Stimulated activated naive B cell treated with anti-CD40 and anti-IgM and Interleukin-4, amounts not matched to agents 10 μg/mL and 1 μg/mL and 100 μg/mL, for 72 hours (primary cell): ENCODE results near the gene NRXN3.

Experiments
- ATAC-seq, 2 donors: fragments of 150-1000 bp; cut with Tn5 transposase; replicated peaks; 2 replicates each; pipeline ENCODE4 v1.10.0; 2021; ENCODE audit warnings: moderate library complexity in 1 of 2
- DNase-seq: peaks from one replicate; pipeline ENCODE4 v3.0.0; 2021
- H3K27ac Mint-ChIP-seq: one replicate; pipeline ENCODE4 v1.8.0; 2022; ENCODE audit warnings: mild to moderate bottlenecking, mixed read lengths
- H3K27me3 Mint-ChIP-seq, 2 donors: one replicate each; pipeline ENCODE4 v1.8.0; 2022; ENCODE audit warnings: mixed read lengths in 2 of 2
- H3K36me3 Mint-ChIP-seq, 2 donors: one replicate each; pipeline ENCODE4 v1.8.0; 2022; ENCODE audit warnings: mixed read lengths in 2 of 2, mild to moderate bottlenecking in 1 of 2
- H3K4me1 Mint-ChIP-seq, 2 donors: one replicate each; pipeline ENCODE4 v1.8.0; 2022; ENCODE audit warnings: mixed read lengths in 2 of 2, mild to moderate bottlenecking in 1 of 2
- H3K4me3 Mint-ChIP-seq, 2 donors: one replicate each; pipeline ENCODE4 v1.8.0; 2022; ENCODE audit warnings: mild to moderate bottlenecking in 2 of 2, mixed read lengths in 2 of 2, moderate library complexity in 1 of 2
- H3K9me3 Mint-ChIP-seq, 2 donors: one replicate each; pipeline ENCODE4 v1.8.0; 2022; ENCODE audit warnings: mixed read lengths in 2 of 2, mild to moderate bottlenecking in 1 of 2

The NRXN3 gene

DNA sequence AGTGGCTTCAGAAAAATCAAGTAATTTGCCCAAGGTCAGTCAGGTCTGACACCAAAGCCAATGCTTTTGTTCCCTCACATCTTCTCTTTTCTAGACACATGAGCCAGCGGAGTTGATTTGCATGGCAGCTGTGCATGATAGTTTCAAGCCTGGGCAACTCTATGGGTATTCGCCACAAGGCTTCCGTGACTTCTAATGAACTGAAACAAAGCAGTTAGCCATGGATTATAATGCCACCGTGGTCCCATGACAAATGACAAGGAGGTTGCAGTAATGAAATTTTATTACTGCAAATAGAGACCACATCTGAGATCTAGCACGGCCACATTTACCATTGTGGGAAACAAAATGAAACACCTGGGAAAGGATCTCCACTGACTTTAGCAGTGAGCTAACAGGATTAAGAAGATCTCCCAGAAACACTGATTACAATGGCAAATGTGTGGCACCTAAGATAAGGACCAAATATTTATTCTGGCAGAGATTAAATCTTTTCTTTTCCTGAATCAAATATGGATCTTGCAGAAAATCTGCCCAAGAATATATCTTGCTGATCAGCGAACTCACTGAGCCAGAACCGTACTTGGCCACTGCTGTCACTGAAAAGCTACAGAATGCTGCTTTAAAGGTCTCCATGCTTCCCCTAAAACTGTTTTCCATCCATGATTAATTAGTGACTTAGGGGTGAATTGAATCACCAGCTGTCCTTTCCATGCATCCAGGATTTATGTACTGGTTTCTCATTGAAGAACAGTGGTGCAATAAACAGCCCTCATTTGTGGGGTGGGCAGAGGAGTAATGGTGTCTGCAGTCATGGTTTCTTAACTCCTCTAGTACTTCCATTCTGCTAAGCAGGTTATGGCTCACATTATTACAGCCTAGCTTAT is 1490.1 kb downstream of the NRXN3 start:
- no peak overlapping the region for H3K27ac Mint-ChIP-seq
- no peaks in the 10 kb centered on the region for H3K36me3 Mint-ChIP-seq
- no peak overlapping the region for H3K4me3 Mint-ChIP-seq
- no peaks in the 10 kb centered on the region for H3K27me3 Mint-ChIP-seq
- DNase-seq: no peak
- H3K4me1 Mint-ChIP-seq: no peaks in the 10 kb centered on the region
- no peak for ATAC-seq
- peaks cover 4 to 8% of the 10 kb centered on the region in 2 donors for H3K9me3 Mint-ChIP-seq

DNA sequence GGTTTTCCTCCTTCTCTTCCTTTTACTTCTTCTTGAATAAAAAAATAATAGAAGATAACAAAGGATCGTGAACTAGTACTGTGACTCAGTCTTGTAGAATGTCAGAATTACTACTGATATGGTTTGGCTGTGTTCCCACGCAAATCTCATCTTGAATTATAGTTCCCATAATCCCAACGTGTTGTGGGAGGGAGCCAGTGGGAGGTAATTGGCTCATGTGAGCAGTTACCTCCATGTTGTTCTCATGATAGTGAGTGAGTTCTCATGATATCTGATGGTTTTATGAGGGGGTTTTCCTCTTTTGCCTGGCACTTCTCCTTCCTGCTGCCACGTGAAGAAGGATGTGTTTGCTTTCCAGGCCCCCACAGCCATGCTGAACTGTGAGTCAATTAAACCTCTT is 1491.6 kb downstream of the NRXN3 start:
- ATAC-seq (no peak), DNase-seq (no peak)
- no peaks in the 10 kb centered on the region for H3K36me3 Mint-ChIP-seq
- no peaks in the 10 kb centered on the region for H3K27me3 Mint-ChIP-seq
- H3K27ac Mint-ChIP-seq: no peak overlapping the region
- H3K9me3 Mint-ChIP-seq: peaks cover 4 to 8% of the 10 kb centered on the region in 2 donors
- H3K4me3 Mint-ChIP-seq: no peak overlapping the region
- H3K4me1 Mint-ChIP-seq: no peaks in the 10 kb centered on the region

DNA sequence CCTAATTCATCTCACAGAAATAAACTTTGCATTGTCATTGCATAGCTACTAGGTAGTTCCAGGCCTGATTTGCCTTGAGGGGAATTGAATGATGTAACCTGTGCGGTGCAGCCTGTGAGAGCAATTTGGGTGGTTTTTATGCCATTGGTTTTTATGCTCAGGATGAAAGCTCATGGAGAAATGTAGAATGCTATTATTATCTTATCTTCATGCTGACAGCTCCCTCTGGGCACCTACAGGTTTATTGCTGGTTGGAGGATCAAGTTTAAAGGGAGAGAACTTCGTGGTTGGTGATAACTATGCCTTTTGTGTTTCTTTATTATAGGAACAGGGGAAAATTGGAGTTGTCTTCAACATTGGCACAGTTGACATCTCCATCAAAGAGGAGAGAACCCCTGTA is 1493.3 kb downstream of the NRXN3 start:
- H3K36me3 Mint-ChIP-seq: no peaks in the 10 kb centered on the region

DNA sequence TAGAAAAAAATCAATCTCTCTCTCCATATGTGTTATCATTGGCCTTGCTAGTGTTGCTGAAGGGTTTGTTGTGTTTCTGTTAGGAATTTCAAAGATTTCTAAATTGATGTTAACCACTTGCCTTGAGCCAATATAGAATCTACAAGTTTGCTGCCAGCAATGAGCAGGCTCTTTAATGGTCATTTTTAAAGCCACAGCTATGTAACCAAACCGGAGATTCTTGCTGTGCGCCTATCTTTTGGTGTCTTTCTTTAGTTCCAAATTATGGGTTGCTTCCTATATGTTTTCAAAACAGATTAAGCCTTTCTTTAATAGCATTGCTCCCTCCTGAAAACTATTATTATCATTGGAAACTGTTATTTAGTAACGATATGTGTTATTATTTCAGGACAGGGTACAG is 1495.4 kb downstream of the NRXN3 start:
- Mint-ChIP-seq H3K9me3 (peaks cover 2 to 8% of the 10 kb centered on the region in 2 donors), H3K4me1 (no peaks in the 10 kb centered on the region), H3K27me3 (no peaks in the 10 kb centered on the region), H3K36me3 (no peaks in the 10 kb centered on the region), H3K4me3 (no peak overlapping the region), H3K27ac (no peak overlapping the region)
- ATAC-seq (no peak), DNase-seq (no peak)

More for the DNA sequence above, 1493.3 kb downstream of the NRXN3 start:
- H3K4me3 Mint-ChIP-seq: no peak overlapping the region
- no peak for DNase-seq
- no peaks in the 10 kb centered on the region for H3K27me3 Mint-ChIP-seq
- H3K4me1 Mint-ChIP-seq: no peaks in the 10 kb centered on the region
- peaks cover 2 to 8% of the 10 kb centered on the region in 2 donors for H3K9me3 Mint-ChIP-seq
- no peak for ATAC-seq
- H3K27ac Mint-ChIP-seq: no peak overlapping the region

DNA sequence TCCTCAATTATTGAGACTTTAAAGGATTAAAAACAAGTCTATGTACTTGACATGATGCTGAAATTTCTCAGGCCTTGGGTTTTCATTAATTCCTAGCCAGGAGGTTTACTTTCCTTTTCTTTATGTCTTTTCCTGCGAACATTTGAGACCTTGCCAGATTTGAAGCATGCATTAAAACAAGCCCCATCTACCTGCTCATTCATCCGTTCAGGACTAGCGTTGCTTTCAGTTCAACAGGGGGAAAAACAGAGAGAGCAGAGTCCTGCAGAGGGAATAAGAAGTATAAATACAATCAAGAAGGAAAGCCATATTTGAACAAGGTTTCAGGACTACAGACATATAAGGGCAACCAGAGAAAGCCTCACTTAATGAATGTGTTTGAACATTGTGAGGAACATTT is 1498.8 kb downstream of the NRXN3 start:
- no peaks in the 10 kb centered on the region for H3K36me3 Mint-ChIP-seq
- H3K4me1 Mint-ChIP-seq: no peaks in the 10 kb centered on the region
- DNase-seq (no peak), ATAC-seq (no peak)
- H3K4me3 Mint-ChIP-seq: no peak overlapping the region
- peaks cover 0 to under 1% of the 10 kb centered on the region in 2 donors for H3K9me3 Mint-ChIP-seq
- no peak overlapping the region for H3K27ac Mint-ChIP-seq
- H3K27me3 Mint-ChIP-seq: no peaks in the 10 kb centered on the region

DNA sequence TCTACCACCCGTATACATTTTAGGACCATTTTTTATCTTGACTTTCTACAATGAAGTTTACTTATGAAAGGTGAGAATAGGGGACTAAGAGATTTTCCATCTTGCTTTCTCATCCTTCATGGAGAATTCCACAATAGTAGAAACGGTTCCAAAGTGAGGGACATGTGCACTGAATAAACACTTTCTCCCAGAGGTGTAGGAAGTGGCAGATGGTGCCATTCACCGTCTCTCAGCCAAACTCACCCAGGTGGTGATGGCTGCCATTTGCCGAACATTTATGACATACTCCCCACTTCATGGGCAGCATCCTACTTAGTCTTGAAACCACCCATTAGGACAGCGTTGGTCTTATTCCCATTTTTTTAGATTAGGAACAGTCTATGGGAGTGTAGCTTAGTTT is 1500.6 kb downstream of the NRXN3 start:
- H3K4me3 Mint-ChIP-seq: no peak overlapping the region
- no peak for ATAC-seq
- H3K4me1 Mint-ChIP-seq: no peaks in the 10 kb centered on the region
- H3K9me3 Mint-ChIP-seq: no peaks in the 10 kb centered on the region
- no peak overlapping the region for H3K27ac Mint-ChIP-seq
- no peaks in the 10 kb centered on the region for H3K27me3 Mint-ChIP-seq
- no peak for DNase-seq
- H3K36me3 Mint-ChIP-seq: no peaks in the 10 kb centered on the region

DNA sequence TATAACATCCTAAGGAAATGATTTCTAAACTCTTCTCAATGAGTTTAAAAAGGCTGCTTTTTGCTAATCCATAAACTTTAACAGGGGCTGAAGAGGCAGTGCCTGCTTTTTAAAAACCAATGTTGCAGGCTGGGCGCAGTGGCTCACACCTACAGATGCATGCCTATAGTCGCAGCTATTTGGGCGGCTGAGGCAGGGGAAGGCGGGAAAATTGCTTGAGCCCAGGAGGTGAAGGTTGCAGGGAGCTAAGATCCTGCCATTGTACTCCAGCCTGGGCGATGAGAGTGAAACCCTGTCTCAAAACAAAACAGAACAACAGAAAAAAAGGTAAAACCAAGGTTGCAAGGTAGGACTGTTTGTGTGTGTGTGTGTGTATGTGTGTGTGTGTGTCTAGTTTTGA is 1509.9 kb downstream of the NRXN3 start:
- Mint-ChIP-seq H3K4me1 (no peaks in the 10 kb centered on the region), H3K36me3 (no peaks in the 10 kb centered on the region), H3K27me3 (no peaks in the 10 kb centered on the region), H3K9me3 (peaks cover 0 to 2% of the 10 kb centered on the region in 2 donors), H3K4me3 (no peak overlapping the region), H3K27ac (no peak overlapping the region)
- no peak for ATAC-seq
- DNase-seq: no peak

DNA sequence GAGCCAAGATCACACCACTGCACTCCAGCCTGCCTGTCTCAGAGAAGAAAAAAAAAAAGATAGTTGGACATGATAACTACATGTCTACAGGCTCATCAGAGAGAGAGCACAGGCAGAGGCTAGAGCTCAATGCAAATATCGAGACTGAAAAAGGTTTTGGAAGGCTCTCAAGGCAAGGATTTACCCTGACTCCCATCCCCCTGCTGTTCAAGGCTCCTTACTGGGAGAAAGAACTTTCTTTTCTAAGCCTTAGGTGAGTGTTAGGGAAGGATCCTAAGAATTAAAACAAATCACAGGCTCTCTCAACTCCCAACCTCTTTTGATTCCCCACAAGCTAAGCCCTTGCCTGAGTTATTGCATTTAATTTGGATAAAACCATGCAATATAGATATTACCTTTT is 1516.0 kb downstream of the NRXN3 start:
- Mint-ChIP-seq H3K9me3 (no peaks in the 10 kb centered on the region), H3K27ac (no peak overlapping the region), H3K27me3 (no peaks in the 10 kb centered on the region), H3K4me3 (no peak overlapping the region), H3K4me1 (no peaks in the 10 kb centered on the region), H3K36me3 (no peaks in the 10 kb centered on the region)
- ATAC-seq: no peak
- no peak for DNase-seq

DNA sequence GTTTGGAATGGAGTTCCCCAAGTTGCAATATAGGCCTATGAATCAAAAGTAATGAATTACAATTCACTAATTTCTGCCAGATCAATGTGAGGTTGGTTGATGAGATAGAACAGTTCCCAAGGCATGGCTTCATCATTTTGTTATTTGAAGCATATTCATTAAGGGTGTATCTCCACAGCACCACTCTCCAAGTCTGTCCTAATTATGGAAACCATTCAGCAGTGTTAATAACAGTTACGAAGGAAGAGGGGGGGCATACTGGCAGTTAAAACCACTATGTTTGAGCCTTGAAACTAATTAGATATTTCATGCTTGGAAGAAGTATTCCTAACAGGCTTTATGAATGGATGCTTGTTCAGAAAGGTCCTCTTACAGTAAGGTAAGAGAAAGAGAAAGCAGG is 1520.8 kb downstream of the NRXN3 start:
- Mint-ChIP-seq H3K27ac (no peak overlapping the region), H3K27me3 (no peaks in the 10 kb centered on the region), H3K4me1 (no peaks in the 10 kb centered on the region), H3K4me3 (no peak overlapping the region), H3K36me3 (no peaks in the 10 kb centered on the region), H3K9me3 (no peaks in the 10 kb centered on the region)
- ATAC-seq (no peak), DNase-seq (no peak)

DNA sequence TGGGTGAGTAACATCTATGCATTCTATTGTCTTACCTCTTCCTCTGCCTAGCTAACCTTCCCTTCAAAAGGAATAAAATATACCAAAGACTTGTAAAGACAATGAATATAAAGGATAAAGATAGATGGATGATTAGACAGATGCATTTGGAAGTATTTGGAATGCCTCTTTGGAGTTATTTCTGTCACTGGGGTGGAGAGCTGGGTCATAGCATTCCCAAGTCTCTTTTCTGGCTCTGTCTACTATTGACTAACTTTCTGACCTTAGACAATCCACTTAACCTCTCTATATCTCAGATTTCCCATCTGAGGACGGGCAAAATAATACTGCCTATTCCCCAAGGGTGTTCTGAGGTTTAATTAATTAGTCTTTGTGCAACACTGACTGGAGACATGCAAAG is 1523.8 kb downstream of the NRXN3 start:
- Mint-ChIP-seq H3K4me1 (no peaks in the 10 kb centered on the region), H3K4me3 (no peak overlapping the region), H3K27ac (no peak overlapping the region), H3K9me3 (no peaks in the 10 kb centered on the region), H3K27me3 (no peaks in the 10 kb centered on the region), H3K36me3 (no peaks in the 10 kb centered on the region)
- ATAC-seq (no peak), DNase-seq (no peak)

DNA sequence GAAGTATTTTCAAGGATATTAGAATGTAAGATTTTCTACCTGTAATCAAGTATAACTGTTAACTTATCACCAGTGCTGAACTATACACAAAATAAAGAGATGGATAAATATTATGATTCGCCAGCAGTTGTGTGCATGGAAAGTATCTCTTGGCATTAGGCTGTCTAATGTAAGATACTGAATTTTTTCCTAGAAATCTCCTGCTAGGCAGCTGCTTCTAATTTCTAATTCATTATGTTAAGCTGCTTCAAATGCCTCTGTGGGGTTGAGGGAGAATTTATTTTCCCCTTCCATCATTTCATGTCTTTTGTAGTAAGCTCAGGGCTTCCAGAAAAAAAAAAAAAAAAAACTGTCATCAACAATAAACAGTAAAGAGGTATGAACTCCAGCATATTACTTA is 1525.1 kb downstream of the NRXN3 start:
- H3K4me3 Mint-ChIP-seq: no peak overlapping the region
- H3K36me3 Mint-ChIP-seq: no peaks in the 10 kb centered on the region
- ATAC-seq (no peak), DNase-seq (no peak)
- H3K27me3 Mint-ChIP-seq: no peaks in the 10 kb centered on the region
- no peak overlapping the region for H3K27ac Mint-ChIP-seq
- H3K4me1 Mint-ChIP-seq: no peaks in the 10 kb centered on the region
- H3K9me3 Mint-ChIP-seq: no peaks in the 10 kb centered on the region

DNA sequence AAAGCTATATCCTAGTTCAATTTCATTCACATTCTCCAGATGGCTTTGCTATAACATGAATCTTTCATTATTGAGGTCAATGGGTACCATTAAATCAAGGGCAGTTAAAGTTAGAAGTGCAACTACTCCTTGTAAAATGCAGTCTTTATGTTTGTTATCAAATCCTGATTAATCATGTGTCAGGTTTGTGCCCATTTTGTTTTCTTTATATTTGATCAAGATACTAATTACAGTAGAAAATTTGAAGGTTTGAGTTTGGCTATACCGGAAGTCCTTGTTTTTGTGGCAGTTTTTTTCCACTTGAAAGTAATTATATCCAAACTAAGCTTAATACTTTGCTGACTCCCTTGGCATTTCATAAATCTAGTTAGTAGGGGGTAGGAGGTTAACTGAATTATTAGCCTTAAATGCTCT is 1528.1 kb downstream of the NRXN3 start:
- no peak for DNase-seq
- Mint-ChIP-seq H3K4me3 (no peak overlapping the region), H3K4me1 (no peaks in the 10 kb centered on the region), H3K36me3 (no peaks in the 10 kb centered on the region), H3K9me3 (no peaks in the 10 kb centered on the region), H3K27ac (no peak overlapping the region), H3K27me3 (no peaks in the 10 kb centered on the region)
- no peak for ATAC-seq

DNA sequence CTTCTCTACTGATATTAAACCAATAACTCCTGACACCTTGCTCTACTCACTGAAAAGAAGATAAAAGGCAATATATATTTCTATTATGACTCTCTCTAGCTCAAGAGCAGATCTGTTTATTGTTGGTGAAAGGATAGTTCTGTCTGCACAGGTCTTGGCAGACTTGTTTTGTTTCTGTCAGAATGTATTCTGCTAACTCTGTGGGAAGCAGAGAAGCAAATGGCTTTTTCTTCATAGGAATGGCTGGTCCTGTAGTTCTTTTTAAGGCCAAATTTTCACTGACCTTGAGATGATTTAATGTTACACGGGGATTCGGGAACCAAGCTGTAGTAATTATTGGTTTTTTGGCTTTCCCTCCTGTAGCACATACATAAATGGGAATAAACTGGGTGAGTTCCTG is 1529.0 kb downstream of the NRXN3 start:
- Mint-ChIP-seq H3K4me1 (no peaks in the 10 kb centered on the region), H3K27me3 (no peaks in the 10 kb centered on the region), H3K36me3 (no peaks in the 10 kb centered on the region), H3K9me3 (no peaks in the 10 kb centered on the region), H3K4me3 (no peak overlapping the region), H3K27ac (no peak overlapping the region)
- DNase-seq (no peak), ATAC-seq (no peak)

DNA sequence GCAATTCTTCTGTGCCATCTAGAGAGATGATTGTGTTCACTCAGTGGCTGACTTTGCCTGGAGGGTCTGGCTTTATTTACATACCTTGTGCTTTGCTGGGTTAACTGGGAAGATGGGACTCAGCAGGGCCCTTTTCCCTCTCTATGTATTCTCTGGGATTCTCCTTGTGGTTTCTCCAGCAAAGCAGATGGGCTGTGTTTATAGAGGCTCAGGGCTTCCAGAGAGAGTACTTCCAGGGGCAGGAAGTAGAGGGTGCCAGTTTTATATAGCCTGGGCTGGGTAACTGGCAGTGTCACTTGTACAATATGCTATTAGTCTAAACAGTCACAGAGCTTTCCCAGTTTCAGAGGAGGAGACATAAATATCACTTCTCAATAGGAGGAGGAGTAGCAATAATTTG is 1531.2 kb downstream of the NRXN3 start:
- Mint-ChIP-seq H3K4me1 (no peaks in the 10 kb centered on the region), H3K9me3 (peaks cover 0 to 1% of the 10 kb centered on the region in 2 donors), H3K27ac (no peak overlapping the region), H3K4me3 (no peak overlapping the region), H3K36me3 (no peaks in the 10 kb centered on the region), H3K27me3 (no peaks in the 10 kb centered on the region)
- ATAC-seq (no peak), DNase-seq (no peak)

DNA sequence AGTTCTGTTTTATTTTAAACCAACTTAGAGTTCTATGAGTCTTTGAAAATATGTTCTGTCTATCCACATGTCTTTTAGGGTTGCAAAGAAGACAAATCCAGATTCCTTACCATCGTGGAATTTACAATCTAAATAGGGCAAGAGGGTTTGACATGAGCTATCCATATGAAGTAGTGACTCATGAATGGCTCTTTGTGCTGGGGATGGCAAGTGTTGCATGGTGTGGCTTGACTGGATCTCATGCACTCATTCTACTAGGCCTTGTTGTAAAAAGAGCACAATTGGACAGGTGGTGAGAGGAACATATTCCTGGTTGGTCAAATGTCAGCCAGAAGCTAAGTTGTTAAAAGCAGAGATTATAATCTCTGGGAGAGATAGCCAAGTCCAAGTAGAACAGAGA is 1532.0 kb downstream of the NRXN3 start:
- DNase-seq (no peak), ATAC-seq (no peak)
- Mint-ChIP-seq H3K4me3 (no peak overlapping the region), H3K4me1 (no peaks in the 10 kb centered on the region), H3K9me3 (peaks cover 0 to 4% of the 10 kb centered on the region in 2 donors), H3K36me3 (no peaks in the 10 kb centered on the region), H3K27ac (no peak overlapping the region), H3K27me3 (no peaks in the 10 kb centered on the region)
